ENCODE results near the gene NCOA3.
"Not testable (repeated sequence)": the region's sequence is repeated elsewhere in the genome, so short reads cannot be mapped to it uniquely, and the experiment has no call there.

Gene NCOA3

GRCh38 chr20:47502271-47503239 is 868 bp downstream of the NCOA3 start:
- peak; percentile 53 for DNase-seq

- DNase-seq: no peak
Observed at GRCh38 chr20:47503685-47504084, 2.0 kb downstream of the NCOA3 start.

- DNase-seq: no peak
Observed at GRCh38 chr20:47506335-47506734, 4.6 kb downstream of the NCOA3 start.

GRCh38 chr20:47506850-47507249 is 5.2 kb downstream of the NCOA3 start:
- no peak for DNase-seq

GRCh38 chr20:47507275-47507981 is 5.7 kb downstream of the NCOA3 start:
- DNase-seq: not testable (repeated sequence)

- no peak for DNase-seq
Observed at GRCh38 chr20:47508278-47508677, 6.6 kb downstream of the NCOA3 start.

GRCh38 chr20:47509104-47509661 is 7.5 kb downstream of the NCOA3 start:
- no peak for DNase-seq

- DNase-seq: no peak
Observed at GRCh38 chr20:47509685-47510084, 8.0 kb downstream of the NCOA3 start.

GRCh38 chr20:47515843-47516242 is 14.2 kb downstream of the NCOA3 start:
- DNase-seq: no peak

- DNase-seq: no peak
Observed at GRCh38 chr20:47521059-47521808, 19.5 kb downstream of the NCOA3 start.

- no peak for DNase-seq
Observed at GRCh38 chr20:47524015-47524784, 22.5 kb downstream of the NCOA3 start.

- no peak for DNase-seq
Observed at GRCh38 chr20:47527004-47527800, 25.5 kb downstream of the NCOA3 start.

- no peak for DNase-seq
Observed at GRCh38 chr20:47529840-47530239, 28.2 kb downstream of the NCOA3 start.

- no peak for DNase-seq
Observed at GRCh38 chr20:47531458-47531857, 29.8 kb downstream of the NCOA3 start.

GRCh38 chr20:47532002-47532401 is 30.3 kb downstream of the NCOA3 start:
- no peak for DNase-seq

GRCh38 chr20:47533518-47534062 is 31.9 kb downstream of the NCOA3 start:
- no peak for DNase-seq

GRCh38 chr20:47534405-47534804 is 32.7 kb downstream of the NCOA3 start:
- DNase-seq: no peak

- no peak for DNase-seq
Observed at GRCh38 chr20:47535088-47535487, 33.4 kb downstream of the NCOA3 start.

- DNase-seq: no peak
Observed at GRCh38 chr20:47535994-47536393, 34.3 kb downstream of the NCOA3 start.

- DNase-seq: peak; percentile 26
Observed at GRCh38 chr20:47540443-47541354, 39.0 kb downstream of the NCOA3 start.

All from HCEC 1CT (cell line).